ENCODE results near the gene CALML4.
A peak's percentile ranks its signal among the peaks of the same experiment; 100 is the strongest.
"Not testable (repeated sequence)": the region's sequence is repeated elsewhere in the genome, so short reads cannot be mapped to it uniquely, and the experiment has no call there.

Gene CALML4

DNA sequence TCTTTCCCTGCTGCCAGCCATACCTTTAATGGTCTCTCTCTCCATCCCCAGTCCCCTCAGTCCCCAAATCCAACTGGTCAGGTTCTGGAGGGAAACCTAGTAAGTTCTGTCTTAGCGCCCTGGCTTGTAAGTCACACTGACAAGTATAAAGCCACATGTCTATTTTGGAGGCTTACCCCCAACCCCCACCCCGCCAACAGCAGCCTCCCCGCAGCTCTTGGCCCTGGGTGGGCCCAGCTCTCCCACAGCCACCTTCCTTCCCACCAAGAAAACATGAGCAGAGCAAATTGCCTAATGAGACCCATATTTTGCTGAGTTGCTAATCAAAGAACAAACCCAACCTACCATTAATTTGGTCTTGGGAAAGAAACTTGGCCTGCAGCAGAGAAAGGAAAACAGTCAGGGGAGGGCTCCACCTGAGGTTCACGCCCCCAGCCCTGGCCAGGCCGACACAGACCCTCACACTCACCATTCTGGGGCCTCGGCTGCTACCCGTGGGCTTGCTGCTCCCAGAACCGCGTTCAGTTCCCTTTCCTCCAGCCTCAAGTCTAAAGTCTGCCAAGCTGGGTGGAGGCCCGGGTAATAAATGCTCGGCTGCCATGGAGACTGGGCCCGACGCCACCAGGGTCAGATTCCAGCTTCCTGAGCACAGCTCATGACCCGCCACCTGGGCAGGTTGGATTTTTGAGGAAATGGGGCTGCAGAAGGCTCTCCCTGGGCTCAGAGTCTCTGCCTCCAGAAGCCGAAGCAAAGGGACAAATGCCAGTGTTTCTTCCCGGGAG, at the start of gene CALML4:
Gene CALML4 (minus strand): TSS at position 557 of the 782 bp plus-strand sequence. CDS start 85 bp downstream, at position 472.
- peak; percentile 43 for DNase-seq (ENCODE audit: low spot score)

- peak; percentile 68 for DNase-seq (ENCODE audit: low spot score)
Measured at GRCh38 chr15:68252925-68253534, 47.9 kb upstream of the CALML4 start.

- DNase-seq (ENCODE audit: low spot score): no peak
Measured at GRCh38 chr15:68249058-68249713, 44.1 kb upstream of the CALML4 start.

GRCh38 chr15:68244235-68244634, 39.1 kb upstream of the CALML4 start:
- no peak for DNase-seq (ENCODE audit: low spot score)

- no peak for DNase-seq (ENCODE audit: low spot score)
Measured at GRCh38 chr15:68241088-68241935, 36.2 kb upstream of the CALML4 start.

DNA sequence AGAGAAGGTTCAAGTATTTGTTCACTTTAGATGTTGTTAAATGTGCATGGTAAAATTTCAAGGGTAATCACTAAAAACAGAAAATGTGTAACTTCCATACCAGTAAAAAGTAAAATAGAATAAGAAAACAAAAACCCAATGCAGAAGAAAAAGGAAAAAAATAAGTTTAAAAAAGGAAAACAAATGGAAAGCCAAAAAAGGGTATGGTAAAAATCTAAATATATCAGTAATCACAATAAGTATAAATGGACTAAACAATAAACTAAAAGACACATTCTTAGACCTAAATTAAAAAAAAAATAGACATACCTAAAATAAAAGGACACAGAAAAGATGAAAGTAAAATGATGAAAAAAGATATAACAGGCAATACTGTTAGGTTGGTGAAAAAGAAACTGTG, 33.9 kb upstream of the CALML4 start:
- no peak for DNase-seq (ENCODE audit: low spot score)

GRCh38 chr15:68235022-68235421, 29.9 kb upstream of the CALML4 start:
- no peak for DNase-seq (ENCODE audit: low spot score)

- not testable (repeated sequence) for DNase-seq (ENCODE audit: low spot score)
Measured at GRCh38 chr15:68234520-68234919, 29.4 kb upstream of the CALML4 start.

GRCh38 chr15:68234060-68234459, 28.9 kb upstream of the CALML4 start:
- no peak for DNase-seq (ENCODE audit: low spot score)

GRCh38 chr15:68232937-68233336, 27.8 kb upstream of the CALML4 start:
- DNase-seq (ENCODE audit: low spot score): no peak

- no peak for DNase-seq (ENCODE audit: low spot score)
Measured at GRCh38 chr15:68232449-68232848, 27.3 kb upstream of the CALML4 start.

- no peak for DNase-seq (ENCODE audit: low spot score)
Measured at GRCh38 chr15:68231102-68231818, 26.1 kb upstream of the CALML4 start.

GRCh38 chr15:68230157-68231100, 25.3 kb upstream of the CALML4 start:
- DNase-seq (ENCODE audit: low spot score): no peak

DNA sequence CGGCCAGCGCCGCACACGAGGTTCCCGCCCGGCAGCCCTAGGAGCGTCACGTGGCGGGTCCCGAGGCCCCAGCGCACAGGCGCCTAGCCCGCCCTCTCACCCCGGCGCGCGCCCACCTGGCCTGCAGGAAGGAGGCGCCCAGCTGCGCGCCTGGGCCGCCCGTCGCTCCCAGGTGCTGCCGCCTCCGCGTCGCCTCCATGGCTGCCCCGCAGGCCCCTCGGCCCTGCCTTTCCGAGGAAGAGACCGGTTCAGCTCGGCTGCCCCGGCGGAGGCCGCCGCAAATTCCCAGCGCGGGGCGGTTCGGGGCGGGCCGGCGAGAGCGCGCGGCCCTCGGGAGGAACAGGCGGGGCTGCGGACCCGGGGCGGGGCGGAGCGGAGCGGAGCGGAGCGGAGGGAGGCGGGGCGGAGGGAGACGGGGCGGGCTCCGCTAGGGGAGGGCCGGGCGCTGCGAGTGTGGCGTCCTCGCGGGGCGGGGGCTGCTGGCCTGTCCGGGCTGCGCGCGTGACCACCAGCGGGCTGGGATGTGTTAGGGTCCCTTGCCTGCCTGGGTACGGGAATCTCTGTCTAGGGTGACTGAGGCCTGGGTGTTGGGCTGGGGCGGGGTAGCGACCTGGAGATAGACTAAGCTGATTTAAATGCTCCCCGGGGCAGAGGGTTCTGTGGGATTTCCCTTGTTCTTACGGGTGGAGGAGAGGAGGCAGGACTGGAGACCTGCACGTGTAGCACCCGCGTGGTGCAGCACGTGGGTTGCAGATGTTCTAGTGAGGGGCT, 24.4 kb upstream of the CALML4 start, which contains the start of gene CLN6:
Gene CLN6 (minus strand): TSS at position 343 of the 771 bp plus-strand sequence. CDS start 144 bp downstream, at position 199.
- DNase-seq (ENCODE audit: low spot score): peak; percentile 98

- no peak for DNase-seq (ENCODE audit: low spot score)
Measured at GRCh38 chr15:68228971-68229385, 23.8 kb upstream of the CALML4 start.

- DNase-seq (ENCODE audit: low spot score): peak; percentile 35
Measured at GRCh38 chr15:68228143-68228970, 23.2 kb upstream of the CALML4 start.

- DNase-seq (ENCODE audit: low spot score): no peak
Measured at GRCh38 chr15:68227643-68228142, 22.6 kb upstream of the CALML4 start.

- DNase-seq (ENCODE audit: low spot score): not testable (repeated sequence)
Measured at GRCh38 chr15:68225442-68225841, 20.3 kb upstream of the CALML4 start.

Measured in AG08396 (cell line).